GM21723 (cell line): Measurements from ENCODE around the gene VSTM5.
"Not testable (repeated sequence)": the region's sequence is repeated elsewhere in the genome, so short reads cannot be mapped to it uniquely, and the experiment has no call there.

Experiments used
- ATAC-seq: cut with Tn5 transposase; IDR thresholded peaks from one replicate; pipeline ENCODE4 v1.9.1; 2021; ENCODE audit warnings: mild to moderate bottlenecking, moderate library complexity; ENCODE audit not compliant: unreplicated experiment

Gene VSTM5, protein sequence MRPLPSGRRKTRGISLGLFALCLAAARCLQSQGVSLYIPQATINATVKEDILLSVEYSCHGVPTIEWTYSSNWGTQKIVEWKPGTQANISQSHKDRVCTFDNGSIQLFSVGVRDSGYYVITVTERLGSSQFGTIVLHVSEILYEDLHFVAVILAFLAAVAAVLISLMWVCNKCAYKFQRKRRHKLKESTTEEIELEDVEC

DNA sequence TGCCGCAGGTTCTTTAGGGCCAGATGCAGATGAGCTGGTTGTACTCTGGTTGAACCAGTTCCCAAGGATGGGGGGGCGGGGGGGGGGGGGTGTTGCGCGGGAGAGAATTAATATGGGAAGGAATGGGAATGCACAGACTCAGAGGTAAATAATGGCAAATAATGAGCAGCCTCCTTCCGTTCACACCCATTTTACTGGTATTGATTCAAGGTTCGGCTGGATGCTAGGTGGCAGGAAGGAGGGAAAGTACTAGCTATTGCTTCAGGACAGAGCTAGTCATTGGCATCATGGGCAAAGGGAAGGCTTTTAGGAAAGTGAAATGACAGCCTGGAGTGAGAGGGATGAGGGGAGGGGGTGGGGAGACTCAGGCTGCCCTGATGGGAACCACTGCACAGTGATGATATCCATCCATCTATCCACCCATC, at the start of gene VSTM5:
VSTM5 (minus strand) TSS at position 25 of the 425 bp plus-strand sequence. CDS start 116 bp downstream, outside the sequence.
- ATAC-seq: no peak

DNA sequence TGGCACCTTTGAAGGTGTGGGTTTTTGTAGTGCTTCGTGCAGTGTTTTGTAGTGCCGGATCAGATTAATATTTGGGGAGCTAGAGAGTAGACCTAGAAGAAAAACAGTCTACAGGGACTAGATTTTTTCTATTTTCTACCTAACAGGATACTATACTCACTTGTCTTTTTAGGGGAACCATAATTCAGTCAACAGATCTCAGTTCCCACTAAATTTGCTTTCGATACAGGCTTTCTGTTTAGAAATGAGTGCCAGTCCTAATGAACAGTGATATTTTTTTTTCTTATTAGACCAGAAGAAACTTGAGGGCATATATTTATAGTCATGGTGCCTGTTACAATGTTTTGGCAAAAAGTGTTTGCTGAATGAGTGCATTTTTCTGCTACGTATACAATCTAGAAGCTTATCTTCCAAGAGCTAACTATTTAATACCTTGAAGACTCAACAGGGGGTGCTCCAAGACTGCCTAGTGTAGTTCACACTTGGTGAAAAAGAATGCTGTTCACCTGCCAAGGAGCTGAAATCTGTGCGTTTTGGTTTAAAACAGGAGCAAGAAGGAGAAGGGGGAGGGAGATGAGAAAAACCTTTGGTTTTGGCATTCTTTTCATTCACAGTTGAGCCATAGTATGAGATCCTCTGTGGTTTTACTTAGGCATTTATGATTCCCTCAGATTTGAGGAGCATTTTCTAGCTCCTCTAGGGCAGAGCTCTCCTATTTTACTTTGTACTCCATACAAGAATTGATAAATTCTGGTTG, 44.9 kb upstream of the VSTM5 start:
- peak; percentile 62 for ATAC-seq

DNA sequence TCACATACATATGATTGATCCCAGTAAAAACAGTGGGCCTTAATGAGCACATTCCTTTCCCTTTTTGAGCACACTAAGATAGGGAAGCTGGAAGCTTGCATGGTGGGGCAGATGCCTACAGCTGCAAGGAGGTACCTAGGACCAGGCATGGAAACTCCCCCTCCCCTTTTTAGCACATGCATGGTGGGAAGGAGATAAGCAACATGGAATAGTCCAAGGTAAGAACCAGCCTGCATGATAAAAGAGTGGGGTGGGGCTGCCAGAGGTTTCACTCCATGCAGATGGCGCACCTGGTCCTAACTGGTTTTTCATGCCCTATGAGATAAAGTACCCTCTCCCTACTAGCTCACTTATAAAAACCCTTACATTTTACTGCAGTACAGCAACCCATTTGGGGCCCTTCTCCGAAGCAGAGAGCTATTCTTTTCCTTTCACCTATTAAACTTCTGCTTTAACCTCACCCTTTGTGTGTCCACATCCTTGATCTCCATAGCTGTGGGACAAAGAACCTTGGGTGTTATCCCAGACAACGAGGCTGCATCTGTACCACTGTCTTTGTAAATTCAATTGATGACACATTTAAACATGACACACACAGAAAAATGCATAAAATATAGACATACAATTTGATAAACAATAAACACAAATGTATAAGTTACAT, 40.1 kb upstream of the VSTM5 start:
- ATAC-seq: no peak

DNA sequence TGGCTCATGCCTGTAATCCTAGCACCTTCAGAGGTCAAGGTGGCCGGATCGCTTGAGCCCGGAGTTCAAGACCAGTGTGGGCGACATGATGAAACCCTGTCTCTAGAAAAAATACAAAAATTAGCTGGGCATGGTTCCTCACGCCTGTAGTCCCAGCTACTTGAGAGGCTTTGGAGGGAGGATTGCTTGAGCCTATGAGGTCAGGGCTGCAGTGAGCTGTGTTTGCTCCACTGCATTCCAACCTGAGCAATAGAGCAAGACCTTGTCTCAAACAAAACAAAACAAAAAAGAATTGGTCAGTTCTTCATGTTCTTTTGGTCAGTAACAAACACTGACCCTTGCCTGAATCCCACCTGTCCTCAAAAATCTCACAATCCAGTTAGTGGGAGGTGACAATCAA, 36.7 kb upstream of the VSTM5 start:
- no peak for ATAC-seq

DNA sequence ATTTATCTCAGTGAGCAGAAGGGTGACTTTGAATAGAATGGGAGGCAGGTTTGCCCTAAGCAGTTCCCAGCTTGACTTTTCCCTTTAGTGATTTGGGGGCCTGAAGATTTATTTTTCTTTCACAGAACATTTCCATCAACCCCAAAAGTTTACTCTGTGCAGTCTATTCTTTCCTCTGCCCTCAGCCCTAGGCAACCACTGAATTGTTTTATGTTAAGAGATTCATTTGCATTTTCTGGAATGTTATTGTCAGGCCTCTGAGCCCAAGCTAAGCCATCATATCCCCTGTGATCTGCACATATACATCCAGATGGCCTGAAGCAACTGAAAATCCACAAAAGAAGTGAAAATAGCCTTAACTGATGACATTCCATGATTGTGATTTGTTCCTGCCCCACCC, 28.7 kb upstream of the VSTM5 start:
- not testable (repeated sequence) for ATAC-seq

DNA sequence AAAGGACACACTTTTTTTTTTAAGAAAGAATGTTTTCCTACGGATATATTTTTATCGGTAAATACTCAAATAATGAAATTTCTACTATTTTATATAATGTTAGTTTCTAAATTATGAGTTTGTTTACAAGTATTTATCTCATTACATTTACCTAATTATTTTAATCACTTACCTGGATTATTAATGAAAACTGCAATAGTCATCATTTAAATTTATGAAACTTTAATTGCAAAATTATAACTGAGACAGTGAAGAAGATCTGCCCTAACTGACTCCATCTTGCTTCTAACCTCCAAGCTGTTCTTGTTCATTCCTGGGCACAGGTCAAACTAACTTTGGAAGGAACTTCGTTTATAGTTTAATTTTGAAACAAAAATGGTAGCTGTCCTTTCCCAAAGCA, 25.2 kb upstream of the VSTM5 start:
- no peak for ATAC-seq

DNA sequence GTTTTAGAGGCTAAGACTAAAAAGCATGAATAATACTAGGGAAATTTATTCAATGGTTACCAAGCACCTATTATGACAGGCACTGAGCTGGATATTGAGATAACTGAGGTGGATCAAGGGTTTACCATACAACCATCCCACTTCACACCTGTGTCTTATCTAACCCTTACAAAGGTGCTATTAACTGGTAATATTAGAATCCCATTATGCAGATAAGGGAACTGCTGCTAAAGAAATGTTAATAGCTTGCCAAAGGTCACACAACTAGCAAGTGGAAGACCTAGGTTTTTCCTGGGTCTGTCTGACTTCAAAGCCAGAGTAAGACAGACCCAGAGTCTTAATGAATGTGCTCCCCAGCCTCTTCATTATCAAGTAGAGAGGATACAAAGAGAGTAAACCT, 21.1 kb upstream of the VSTM5 start:
- ATAC-seq: no peak

DNA sequence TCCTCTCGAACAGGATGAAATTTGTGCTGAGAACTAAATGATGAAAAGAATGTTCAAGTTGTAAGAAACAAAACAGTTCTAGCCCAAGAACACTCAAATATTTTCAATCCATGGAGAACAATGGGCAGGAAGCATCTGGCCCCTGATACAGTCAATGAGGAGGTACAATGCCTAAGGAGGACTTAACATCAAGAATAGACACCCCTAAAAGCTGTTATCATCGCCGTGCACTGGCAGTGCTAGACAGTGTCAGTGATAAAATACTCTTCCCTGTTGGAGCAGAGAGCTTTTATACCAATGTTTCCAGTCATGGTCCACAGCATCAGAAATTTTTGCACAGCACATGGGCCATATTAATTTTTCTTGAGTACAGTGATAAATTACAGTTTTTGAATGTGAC, 20.2 kb upstream of the VSTM5 start:
- no peak for ATAC-seq

DNA sequence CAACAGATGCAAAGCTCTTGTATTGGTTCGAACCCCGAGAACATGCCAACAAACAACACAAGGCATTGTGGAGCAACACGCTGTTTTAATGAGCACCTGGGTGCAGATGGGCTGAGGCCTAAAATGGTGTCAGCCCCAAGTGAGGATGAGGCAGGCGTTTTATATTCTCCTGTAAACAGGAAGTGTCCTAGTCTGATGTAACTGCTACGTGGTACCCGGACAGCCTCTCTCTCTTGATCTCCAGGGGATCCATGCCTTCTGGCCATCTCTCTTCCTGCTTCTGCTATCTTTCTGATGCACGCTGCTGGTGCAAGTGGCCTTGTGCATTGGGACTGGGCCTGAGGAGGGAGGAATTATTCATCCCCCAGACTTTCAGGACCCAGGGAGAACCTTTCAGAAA, 19.4 kb upstream of the VSTM5 start:
- ATAC-seq: no peak

DNA sequence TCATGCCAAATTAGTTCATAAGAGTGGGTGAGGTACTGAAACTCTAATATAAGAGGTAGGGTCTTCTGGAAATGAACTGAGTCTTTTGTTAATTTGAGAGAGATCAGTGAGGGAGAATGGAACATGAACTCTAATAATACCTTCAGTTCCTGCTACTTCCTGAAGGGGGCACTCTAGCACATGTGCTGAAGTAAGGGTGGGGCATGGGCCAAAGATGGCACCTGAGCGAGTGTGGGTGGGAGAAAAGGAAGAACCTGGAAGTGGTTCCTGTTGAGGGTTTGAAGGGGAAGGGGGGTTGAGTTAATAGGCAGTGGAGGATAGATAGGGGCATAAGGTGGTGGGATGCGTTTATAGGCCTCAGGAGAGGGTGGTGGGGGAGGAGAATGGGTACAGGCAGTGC, 18.0 kb upstream of the VSTM5 start:
- not testable (repeated sequence) for ATAC-seq

DNA sequence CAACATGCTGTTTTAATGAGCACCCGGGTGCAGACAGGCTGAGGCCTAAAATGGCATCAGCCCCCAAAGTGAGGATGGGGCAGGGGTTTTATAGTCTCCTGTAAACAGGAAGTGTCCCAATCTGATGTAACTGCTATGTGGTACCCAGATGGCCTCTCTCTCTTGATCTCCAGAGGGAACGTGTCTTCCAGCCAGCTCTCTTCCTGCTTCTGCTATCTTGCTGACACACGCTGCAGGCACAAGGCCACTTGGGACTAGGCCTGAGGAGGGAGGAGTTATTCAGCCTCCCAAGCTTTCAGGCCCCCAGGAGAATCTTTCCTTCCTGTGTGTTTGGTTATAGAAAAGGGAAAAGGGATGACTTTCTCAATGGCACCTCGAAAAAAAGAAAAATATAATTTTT, 11.4 kb upstream of the VSTM5 start:
- no peak for ATAC-seq

DNA sequence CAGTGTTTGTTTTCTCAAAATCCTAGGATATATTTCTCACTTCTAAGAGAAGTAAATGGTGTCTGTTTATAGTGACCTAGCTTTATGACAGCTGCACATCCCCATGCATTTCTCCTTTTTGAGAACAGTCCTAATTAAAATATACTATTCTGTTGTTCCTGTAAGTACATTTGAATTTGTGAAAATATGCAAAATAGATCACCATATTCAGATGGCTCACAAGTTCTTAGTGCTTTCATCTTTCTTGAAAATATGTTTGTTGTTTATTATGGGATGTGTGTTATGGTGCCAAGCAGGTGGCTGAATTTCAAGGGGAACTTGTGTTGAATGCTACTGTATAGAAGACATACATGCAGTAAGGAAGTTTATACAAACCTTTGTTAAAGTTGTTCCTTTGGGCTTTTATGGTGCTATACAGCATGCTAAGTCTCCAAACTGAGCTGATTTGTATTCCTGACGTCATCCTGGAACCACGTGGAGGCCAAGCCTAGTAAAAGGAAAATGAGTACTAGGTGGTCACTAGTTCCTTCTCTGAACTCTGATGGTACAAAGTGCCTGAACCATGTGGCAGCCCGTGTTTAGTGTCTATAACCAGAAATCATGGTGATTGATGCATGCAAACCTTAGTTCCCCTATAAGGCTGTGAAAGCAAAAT, 7.8 kb upstream of the VSTM5 start:
- ATAC-seq: no peak

DNA sequence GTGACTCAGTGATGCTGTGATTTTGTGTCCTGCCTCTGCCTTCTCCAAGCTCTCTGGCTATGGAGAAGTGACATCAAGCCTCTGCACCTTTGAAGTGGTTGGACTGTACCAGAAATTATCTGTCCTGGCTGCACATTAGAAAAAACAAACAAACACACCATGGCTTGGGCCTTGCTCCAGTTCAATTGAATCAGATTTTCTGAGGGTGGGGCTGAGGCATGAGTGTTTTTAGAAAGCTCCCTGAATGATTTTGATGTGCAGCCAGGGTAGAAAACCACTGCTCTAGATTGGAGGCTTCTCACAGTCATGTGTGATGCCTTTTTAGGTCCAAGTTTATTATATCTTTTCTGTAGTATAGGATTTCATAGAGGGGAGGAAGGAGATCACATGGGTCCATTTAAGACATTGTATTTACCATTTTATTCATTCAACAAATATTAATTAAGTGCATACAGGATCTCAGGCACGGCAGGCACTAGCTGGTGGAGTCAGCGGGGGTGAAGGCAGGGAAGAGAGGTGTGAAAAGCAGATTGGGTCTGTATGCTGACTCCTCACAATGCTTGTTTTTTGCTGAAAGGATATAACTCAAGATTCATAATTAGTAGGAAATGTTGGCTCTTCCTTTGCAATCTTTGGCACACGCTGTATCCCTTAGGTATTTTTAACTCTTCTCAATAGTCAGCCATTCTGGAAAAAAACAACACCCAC, 7.1 kb upstream of the VSTM5 start:
- no peak for ATAC-seq

DNA sequence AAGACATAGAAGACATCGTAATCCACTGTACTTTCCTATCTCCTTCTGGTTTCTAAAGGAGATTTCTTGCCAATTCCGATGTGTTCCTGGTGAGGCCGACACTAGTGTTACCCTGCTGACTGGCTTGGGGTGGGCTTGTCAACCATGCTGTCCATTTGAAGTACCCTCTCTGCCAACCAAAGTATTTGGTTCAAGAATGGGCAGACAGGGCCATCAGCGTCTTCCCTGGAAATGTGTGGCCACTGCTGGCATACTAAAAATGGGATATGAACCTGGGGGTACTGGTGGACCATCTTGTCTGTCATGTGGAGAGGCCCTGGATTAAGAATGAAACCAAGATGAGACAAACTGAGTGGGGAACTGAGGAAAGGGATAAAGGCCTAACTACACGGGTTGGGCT, 1.8 kb upstream of the VSTM5 start:
- ATAC-seq: no peak

DNA sequence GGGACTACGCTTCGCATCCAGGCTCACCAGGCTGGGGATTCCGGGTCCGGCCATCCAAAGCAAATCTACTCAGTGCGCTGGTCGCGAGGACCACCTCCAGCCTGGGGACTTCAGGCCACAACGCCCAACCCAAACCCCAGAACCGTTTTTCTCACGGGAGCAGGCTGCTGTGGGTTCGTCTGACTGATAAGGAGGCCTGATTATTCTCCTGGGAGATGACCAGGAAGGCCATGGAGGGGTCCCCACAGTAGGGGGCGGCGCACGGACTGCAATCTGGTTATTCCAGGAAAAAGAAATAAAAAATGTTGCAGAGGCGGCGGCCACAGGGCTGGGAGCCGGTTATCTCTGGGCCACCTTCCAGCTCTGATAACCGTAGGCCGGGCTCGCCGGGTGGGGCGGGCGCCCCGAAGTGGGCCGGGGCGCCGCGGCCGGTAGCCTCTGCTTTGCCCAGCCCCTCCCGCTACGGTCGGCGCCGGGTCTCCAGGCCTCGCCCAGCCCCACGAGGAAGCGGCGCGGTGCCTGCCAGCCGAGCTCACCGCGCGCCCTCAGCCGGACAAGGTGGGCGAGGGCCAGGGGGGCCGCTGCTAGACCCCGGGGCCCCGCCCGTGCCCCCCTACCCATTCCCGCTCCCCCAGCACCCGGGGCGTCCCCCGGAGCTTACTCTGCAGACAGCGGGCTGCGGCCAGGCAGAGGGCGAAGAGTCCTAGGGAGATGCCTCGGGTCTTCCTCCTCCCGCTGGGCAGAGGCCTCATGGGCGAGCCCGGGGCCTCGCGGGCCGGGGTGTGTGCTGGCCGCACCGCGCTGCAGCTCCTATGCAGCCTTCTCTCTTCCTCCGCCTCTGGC, 446 bp downstream of the VSTM5 start:
- no peak for ATAC-seq

DNA sequence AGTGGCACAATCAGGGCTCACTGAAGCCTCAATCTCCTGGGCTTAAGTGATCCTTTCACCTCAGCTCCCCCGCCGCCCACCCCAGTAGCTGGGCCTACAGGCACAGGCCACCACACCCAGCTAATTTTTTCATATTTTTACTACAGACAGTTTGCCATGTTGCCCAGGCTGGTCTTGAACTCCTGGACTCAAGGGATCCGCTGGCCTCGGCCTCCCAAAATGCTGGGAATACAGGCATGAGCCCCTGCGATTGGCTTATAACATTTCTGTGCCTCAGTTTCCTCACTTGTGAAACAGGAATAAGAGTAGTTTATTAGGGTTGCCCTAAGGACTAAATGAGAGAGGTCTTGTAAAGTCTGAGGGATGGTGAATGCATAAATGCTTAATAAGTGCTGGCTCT, 1.2 kb downstream of the VSTM5 start:
- no peak for ATAC-seq

DNA sequence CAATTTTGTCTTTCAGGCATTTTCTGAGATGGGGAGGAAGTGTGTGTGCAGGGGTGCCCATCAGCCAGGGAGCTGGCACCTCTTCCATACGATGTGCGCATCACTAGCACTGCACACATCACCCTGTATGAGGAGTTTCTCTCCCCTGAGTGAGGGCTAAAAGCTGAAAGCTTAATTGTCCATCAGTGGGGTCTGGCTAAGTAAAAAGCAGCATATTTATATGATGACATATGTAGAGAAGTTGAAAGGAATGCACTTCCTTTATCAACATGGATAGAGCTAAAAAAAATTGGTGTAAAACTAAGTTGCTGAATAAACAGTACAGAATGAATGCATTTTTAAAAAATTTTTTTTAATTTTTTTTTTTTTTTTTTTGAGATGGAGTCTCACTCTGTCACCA, 4.0 kb downstream of the VSTM5 start:
- no peak for ATAC-seq

DNA sequence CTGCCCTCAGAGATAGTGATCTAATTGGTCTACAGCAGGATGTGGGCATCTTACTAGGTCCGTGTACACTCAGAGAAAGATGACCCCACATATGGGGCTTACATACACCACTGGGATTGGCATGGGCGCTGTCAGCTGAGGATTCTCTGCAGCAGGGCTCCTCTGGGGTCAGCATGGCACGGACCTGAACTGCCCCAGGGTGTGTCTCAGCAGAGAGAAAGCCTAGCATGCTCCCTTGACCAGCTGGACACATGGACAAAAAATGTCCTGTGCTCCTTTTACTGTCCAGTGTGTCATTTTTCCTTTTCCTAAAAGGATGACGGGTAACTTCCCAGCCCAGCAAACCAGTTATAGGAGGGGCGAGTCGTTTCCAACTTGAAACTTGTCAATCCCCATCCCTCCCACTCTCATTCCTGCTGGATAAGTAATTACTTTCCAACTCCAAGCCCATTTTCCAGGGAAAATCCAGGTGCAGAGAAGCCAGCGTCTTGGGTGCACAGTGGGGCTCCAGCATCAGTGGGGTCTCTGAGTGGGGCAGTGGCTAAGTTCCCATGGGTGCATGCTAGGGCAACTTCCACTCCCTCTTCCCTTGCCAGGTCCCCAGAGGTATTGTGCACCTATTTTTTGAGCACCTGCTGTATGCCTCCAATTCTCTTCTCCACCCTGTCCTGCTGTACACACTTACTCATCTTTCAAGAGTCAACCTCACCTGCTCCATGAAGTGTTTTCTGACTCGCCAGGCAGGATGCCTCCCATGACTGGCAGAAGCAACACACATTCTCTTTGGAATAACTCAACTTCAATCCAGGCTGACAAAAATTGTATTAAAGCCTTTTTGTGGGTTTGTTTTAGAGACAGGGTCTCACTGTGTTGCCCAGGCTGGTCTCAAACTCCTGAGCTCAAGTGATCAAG, 5.0 kb downstream of the VSTM5 start:
- no peak for ATAC-seq

DNA sequence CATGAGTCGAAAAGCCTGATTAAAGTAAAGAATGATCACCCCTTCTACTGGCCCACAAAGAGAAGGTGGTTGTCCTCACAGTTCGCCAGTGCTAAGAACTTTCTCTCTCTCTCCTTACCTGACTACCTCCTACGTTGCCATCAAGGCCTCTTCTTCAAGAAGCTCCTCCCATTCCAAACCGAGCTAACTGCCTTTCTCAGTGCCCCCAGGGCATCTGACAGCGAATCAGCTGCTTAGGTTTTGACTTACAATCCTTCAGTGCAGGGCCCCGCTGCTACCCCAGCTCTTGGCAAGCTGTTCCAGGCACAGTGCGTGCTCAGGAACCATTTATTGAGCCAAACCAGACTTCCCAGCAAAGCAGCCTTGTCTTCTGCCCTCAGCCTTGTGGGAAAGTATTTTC, 5.8 kb downstream of the VSTM5 start:
- ATAC-seq: no peak
